Bronchial epithelial cell (primary cell): Measurements from ENCODE around the gene TEN1. TPM values are rescaled to one million over a fixed set of nuclear protein-coding genes. Genes with fewer than 3 reads are reported as not detected.

Experiments used
- DNase-seq: peaks from one replicate; pipeline ENCODE4 v3.0.0-alpha.2; 2010; ENCODE audit warnings: low read depth
- FAIRE-seq: peaks from 2 replicates; lab custom pipeline; 2011; peaks lifted over from hg19 to GRCh38; lab: Jason Lieb, UNC
- H3K27me3 ChIP-seq: 2 replicates; pipeline ENCODE4 v1.5.1; 2011; ENCODE audit warnings: low read length; ENCODE audit not compliant: control insufficient read depth, insufficient read depth
- H3K36me3 ChIP-seq: 2 replicates; pipeline ENCODE4 v1.5.1; 2011; ENCODE audit warnings: low read length; ENCODE audit not compliant: control insufficient read depth, insufficient read depth
- H3K4me3 ChIP-seq: 2 replicates; pipeline ENCODE4 v1.5.1; 2011; ENCODE audit warnings: mild to moderate bottlenecking, low read depth, low read length, control low read depth
- total RNA-seq: library from RNA; depleted of rRNA; stranded (reverse); fragments of >200 nt; gene quantifications from 2 replicates; pipeline ENCODE4 v1.2.1, GENCODE V29; 2014
- TF ChIP-seq, protein P1 (sequence below): IDR thresholded peaks from 2 replicates; pipeline ENCODE4 v1.5.1; 2011; ENCODE audit warnings: mild to moderate bottlenecking, moderate library complexity, low read length, control low read depth, inconsistent platforms; ENCODE audit not compliant: insufficient read depth, severe bottlenecking

Gene TEN1
- total RNA-seq, 1 donor from 2014 or later, result 24.5 TPM

GRCh38 chr17:75995385-75995925 lies 16.4 kb downstream of the TEN1 start:
- Histone ChIP-seq H3K27me3 (no peaks in the 10 kb centered on the region), H3K36me3 (peaks cover 5% of the 10 kb centered on the region), H3K4me3 (no peak overlapping the region)
- DNase-seq, result no peak
- FAIRE-seq, result no peak
- TF ChIP-seq, protein P1, sequence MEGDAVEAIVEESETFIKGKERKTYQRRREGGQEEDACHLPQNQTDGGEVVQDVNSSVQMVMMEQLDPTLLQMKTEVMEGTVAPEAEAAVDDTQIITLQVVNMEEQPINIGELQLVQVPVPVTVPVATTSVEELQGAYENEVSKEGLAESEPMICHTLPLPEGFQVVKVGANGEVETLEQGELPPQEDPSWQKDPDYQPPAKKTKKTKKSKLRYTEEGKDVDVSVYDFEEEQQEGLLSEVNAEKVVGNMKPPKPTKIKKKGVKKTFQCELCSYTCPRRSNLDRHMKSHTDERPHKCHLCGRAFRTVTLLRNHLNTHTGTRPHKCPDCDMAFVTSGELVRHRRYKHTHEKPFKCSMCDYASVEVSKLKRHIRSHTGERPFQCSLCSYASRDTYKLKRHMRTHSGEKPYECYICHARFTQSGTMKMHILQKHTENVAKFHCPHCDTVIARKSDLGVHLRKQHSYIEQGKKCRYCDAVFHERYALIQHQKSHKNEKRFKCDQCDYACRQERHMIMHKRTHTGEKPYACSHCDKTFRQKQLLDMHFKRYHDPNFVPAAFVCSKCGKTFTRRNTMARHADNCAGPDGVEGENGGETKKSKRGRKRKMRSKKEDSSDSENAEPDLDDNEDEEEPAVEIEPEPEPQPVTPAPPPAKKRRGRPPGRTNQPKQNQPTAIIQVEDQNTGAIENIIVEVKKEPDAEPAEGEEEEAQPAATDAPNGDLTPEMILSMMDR, result no peak

- DNase-seq (peak; percentile 90), FAIRE-seq (peak; percentile 92)
- H3K27me3 ChIP-seq, result no peaks in the 10 kb centered on the region
- peaks cover 1% of the 10 kb centered on the region for H3K36me3 ChIP-seq
- no peak overlapping the region for H3K4me3 ChIP-seq
- TF ChIP-seq, protein P1, result no peak
These were observed 17.9 kb downstream of the TEN1 start for GRCh38 chr17:75996665-75997590.

DNA sequence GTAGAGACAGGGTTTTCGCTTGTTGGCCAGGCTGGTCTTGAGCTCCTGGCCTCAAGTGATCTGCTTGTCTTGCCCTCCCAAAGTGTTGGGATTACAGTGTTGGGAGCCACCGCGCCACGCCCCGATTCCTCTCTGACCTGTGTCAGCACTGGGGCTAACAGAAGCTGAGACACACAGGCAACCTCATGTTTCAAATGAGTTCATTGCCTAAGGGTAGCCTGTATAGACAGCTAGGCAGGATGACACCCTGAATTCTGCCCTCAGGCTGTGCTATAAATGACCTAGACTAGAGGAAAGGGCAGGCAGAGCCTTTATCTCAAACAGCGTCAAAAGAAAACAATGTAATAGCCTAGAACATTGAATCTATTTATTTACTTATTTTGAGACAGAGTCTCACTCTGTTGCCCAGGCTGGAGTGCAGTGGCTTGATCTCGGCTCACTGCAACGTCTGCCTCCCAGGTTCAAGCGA lies 19.3 kb downstream of the TEN1 start:
- peaks cover 3% of the 10 kb centered on the region for H3K36me3 ChIP-seq
- TF ChIP-seq, protein P1, result no peak
- no peak overlapping the region for H3K4me3 ChIP-seq
- H3K27me3 ChIP-seq, result no peaks in the 10 kb centered on the region
- DNase-seq, result no peak
- no peak for FAIRE-seq

DNA sequence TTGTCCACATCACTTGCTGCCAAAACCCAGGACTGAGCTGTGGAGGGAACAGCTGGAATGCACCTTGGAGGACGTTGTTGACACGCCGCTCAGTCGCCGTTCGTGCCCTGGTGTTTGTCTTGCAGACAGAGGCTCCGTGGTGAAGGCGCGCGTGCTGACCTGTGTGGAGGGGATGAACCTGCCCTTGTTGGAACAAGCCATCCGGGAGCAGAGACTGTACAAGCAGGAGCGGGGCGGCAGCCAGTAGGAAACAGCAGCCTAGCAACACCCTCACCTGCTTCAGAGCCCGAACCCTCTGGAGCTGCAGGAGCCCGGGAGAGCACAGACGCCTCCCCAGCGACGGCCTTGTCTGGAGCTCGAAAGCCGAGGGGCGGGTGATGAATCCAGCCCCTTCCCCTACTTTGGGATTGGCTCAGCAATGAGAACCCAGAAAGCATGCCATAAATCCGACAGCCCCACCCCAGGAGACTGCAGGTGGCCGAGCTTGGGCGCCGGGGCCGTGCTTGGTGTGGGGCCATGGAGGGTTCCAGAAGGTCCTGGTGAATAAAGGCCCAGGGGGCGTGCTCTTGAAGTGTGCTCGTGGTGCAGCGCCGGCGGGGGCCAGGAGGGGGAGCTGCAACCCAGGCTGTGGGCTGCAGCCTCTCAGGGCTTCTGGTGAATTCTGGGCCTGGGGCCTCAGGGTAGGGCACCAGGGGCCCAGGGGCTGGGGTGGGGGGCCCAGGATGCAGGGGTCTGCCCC lies 21.1 kb downstream of the TEN1 start:
- DNase-seq, result peak; percentile 26
- Histone ChIP-seq H3K4me3 (no peak overlapping the region), H3K36me3 (peaks cover 3% of the 10 kb centered on the region), H3K27me3 (no peaks in the 10 kb centered on the region)
- TF ChIP-seq, protein P1, result peak; percentile 89
- FAIRE-seq, result no peak

- Histone ChIP-seq H3K4me3 (no peak within 1 kb of the TSS), H3K27me3 (no peaks in the 10 kb centered on the region), H3K36me3 (peaks cover 1% of the 10 kb centered on the region)
- FAIRE-seq (no peak), DNase-seq (no peak)
- TF ChIP-seq, protein P1, result no peak
These were observed 21.9 kb downstream of the TEN1 start, which contains the start of gene CDK3 for GRCh38 chr17:76000755-76001521. Gene CDK3, plus strand, starts transcription at chr17:76000855. Its CDS starts 571 bp downstream, at chr17:76001426.
